ENCODE measurements around the gene DGCR8. TPM values are rescaled to one million over a fixed set of nuclear protein-coding genes. Genes with fewer than 3 reads are reported as not detected.
A peak's percentile ranks its signal among the peaks of the same experiment; 100 is the strongest.

The DGCR8 gene
- total RNA-seq, 1 experiment from 2014 or later: 41.7 TPM

DNA sequence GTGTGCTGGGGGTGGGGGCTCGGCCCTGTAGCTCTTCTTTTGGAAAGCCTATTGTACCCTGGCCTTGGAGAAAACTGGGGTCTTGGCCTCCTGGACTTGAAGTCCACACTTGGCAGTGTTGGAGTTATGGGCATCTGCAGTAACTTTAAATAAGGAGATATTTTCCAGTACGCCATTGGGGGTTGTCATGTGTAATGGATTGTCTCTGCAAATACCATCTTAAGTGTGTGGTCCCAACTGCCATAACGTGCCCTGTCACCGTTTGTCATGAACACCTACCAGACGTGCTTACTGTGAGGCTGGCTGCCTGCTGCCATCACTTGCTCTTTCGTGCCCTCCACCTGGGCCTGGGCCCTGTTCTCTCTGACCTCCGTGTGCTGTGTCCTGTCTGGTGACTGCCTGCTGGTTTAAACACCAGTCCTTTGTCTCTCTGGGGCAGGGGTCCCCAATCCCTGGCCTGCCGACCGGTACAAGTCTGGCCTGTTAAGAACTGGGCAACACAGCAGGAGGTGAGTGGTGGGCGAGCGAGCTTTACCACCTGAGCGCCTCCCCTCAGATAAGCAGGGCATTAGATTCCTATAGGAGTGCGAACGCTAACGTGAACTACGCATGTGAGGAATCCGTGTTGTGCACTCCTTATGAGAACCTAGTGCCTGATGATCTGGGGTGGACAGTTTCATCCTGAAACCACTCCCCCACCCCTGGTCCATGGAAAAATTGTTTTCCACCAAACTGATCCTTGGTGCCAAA, 48.0 kb downstream of the DGCR8 start:
- H3K79me2 ChIP-seq (ENCODE audit: low read length): peaks cover 18% of the 10 kb centered on the region
- BruUV-seq (replicated peaks): no TSS peak
- DNase-seq (no peak), ATAC-seq (no peak)
- CTCF ChIA-PET: no interaction called here
- TF ChIP-seq, protein P1, sequence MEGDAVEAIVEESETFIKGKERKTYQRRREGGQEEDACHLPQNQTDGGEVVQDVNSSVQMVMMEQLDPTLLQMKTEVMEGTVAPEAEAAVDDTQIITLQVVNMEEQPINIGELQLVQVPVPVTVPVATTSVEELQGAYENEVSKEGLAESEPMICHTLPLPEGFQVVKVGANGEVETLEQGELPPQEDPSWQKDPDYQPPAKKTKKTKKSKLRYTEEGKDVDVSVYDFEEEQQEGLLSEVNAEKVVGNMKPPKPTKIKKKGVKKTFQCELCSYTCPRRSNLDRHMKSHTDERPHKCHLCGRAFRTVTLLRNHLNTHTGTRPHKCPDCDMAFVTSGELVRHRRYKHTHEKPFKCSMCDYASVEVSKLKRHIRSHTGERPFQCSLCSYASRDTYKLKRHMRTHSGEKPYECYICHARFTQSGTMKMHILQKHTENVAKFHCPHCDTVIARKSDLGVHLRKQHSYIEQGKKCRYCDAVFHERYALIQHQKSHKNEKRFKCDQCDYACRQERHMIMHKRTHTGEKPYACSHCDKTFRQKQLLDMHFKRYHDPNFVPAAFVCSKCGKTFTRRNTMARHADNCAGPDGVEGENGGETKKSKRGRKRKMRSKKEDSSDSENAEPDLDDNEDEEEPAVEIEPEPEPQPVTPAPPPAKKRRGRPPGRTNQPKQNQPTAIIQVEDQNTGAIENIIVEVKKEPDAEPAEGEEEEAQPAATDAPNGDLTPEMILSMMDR (conservative IDR thresholded peaks at IDR 0.05; ENCODE audit: low read depth, low read length): no peak
- H2AFZ ChIP-seq (ENCODE audit: low read length): no peak overlapping the region
- no peak overlapping the region for H3K4me3 ChIP-seq (ENCODE audit: low read length)
- no peaks in the 10 kb centered on the region for H3K27me3 ChIP-seq (ENCODE audit: low read length)
- H4K20me1 ChIP-seq (ENCODE audit: low read length): no peaks in the 10 kb centered on the region
- H3K9ac ChIP-seq (ENCODE audit: low read length): no peak overlapping the region
- H3K4me2 ChIP-seq (ENCODE audit: low read length): no peak overlapping the region
- no peaks in the 10 kb centered on the region for H3K9me2 ChIP-seq (replicated peaks; ENCODE audit: low read length)
- intact Hi-C loops (cut with micrococcal nuclease): no loop called here
- H3K27ac ChIP-seq (ENCODE audit: low read length): no peak overlapping the region
- H3K9me3 ChIP-seq (ENCODE audit: low read length): no peaks in the 10 kb centered on the region
- POLR2A ChIA-PET (ENCODE audit: unreplicated experiment): no interaction called here
- peaks cover 7% of the 10 kb centered on the region; the same call in 1 of the 2 replicates for H3K4me1 ChIP-seq (ENCODE audit: insufficient read depth, low read length)
- no peaks in the 10 kb centered on the region for H3F3A ChIP-seq (ENCODE audit: low read length, unreplicated experiment)
- H3K36me3 ChIP-seq (ENCODE audit: low read depth, low read length): no peaks in the 10 kb centered on the region; the same call in 1 of the 2 replicates

DNA sequence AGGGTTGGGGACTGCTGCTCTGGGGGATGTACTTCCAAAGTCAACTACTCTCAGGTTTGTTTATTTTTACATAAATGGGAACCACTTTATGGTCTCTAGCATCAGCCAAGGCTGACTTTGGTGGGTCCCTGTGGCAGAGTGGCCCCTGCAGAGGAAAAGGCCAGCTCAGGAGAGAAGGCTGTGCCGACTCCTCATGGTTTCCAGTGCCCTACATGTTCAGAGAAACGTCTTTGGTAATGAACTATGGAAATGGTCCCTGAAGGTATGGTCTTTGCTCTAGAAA, 48.5 kb downstream of the DGCR8 start:
- Histone ChIP-seq H3K4me2 (ENCODE audit: low read length) (no peak overlapping the region), H3K9ac (ENCODE audit: low read length) (no peak overlapping the region), H3K4me1 (ENCODE audit: insufficient read depth, low read length) (peaks cover 7% of the 10 kb centered on the region; the same call in 1 of the 2 replicates), H3F3A (ENCODE audit: low read length, unreplicated experiment) (no peaks in the 10 kb centered on the region), H3K27ac (ENCODE audit: low read length) (no peak overlapping the region), H3K9me3 (ENCODE audit: low read length) (no peaks in the 10 kb centered on the region), H3K27me3 (ENCODE audit: low read length) (no peaks in the 10 kb centered on the region), H3K4me3 (ENCODE audit: low read length) (no peak overlapping the region), H2AFZ (ENCODE audit: low read length) (no peak overlapping the region), H3K79me2 (ENCODE audit: low read length) (peaks cover 21% of the 10 kb centered on the region), H4K20me1 (ENCODE audit: low read length) (no peaks in the 10 kb centered on the region), H3K9me2 (replicated peaks; ENCODE audit: low read length) (no peaks in the 10 kb centered on the region), H3K36me3 (ENCODE audit: low read depth, low read length) (no peaks in the 10 kb centered on the region; the same call in 1 of the 2 replicates)
- ChIA-PET POLR2A (ENCODE audit: unreplicated experiment) (no interaction called here), CTCF (no interaction called here)
- intact Hi-C loops (cut with micrococcal nuclease): no loop called here
- ATAC-seq (no peak), DNase-seq (no peak)
- TF ChIP-seq, protein P1 (conservative IDR thresholded peaks at IDR 0.05; ENCODE audit: low read depth, low read length): no peak
- TF ChIP-seq EZH2phosphoT487 (IDR thresholded peaks at IDR 0.05; ENCODE audit: borderline replicate concordance, low read length) (no peak), EZH2 (IDR thresholded peaks at IDR 0.05; ENCODE audit: low read length, unreplicated experiment) (no peak)
- no TSS peak for BruUV-seq (replicated peaks)

DNA sequence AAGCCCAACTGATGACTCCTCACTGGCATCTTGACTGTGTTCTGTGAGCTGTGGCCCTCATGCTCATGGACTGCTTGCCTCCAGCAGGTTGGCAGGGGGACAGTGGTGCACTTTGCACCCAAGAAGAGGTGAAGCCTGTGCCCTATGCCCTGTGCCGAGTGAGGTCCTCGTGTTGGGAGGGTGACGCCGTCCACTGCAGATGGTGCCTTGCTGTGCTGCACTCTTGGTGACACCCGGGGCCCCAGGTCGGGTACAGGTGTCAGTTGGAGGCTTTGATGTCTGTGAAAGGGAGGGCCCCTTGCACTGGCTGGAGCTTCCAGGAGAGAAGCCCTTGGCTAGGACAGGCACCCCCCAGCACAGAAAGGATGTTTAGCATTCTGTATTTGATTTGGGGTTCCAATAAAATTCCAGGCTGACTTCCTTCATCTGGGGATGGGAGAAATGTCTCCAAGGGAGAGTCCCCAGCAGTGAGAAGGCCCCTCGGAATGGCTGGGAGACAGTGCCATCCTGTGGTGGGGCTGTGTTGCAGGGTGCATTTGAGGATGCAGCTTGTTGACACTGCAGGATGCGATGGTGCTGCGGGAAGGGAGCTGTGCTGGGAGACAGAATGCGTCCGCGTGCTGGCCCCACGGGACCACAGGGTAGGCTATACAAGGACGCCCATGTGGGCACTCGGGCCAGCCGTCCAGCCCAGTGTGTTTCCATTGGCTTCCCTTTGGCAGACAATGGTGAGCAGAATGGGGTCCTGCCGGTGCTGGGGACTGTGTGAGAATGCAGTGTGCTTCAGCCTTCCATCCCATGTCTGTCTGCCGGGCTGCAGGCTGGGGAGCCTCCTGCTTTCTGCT, 49.1 kb downstream of the DGCR8 start:
- Histone ChIP-seq H3K4me1 (ENCODE audit: insufficient read depth, low read length) (peaks cover 7% of the 10 kb centered on the region; the same call in 1 of the 2 replicates), H3K9me2 (replicated peaks; ENCODE audit: low read length) (no peaks in the 10 kb centered on the region)

More for the DNA sequence above, 49.1 kb downstream of the DGCR8 start:
- CTCF ChIA-PET: interaction anchor here (0.6 to 0.7 kb wide), 2 partner anchors 12 to 47 kb away, joined by 3 read pairs; partner anchors contain the start of gene TRMT2A
- Histone ChIP-seq H3K4me3 (ENCODE audit: low read length) (no peak overlapping the region), H3K4me2 (ENCODE audit: low read length) (no peak overlapping the region), H3K27me3 (ENCODE audit: low read length) (no peaks in the 10 kb centered on the region), H3K36me3 (ENCODE audit: low read depth, low read length) (no peaks in the 10 kb centered on the region; the same call in 1 of the 2 replicates), H3K9ac (ENCODE audit: low read length) (no peak overlapping the region), H4K20me1 (ENCODE audit: low read length) (no peaks in the 10 kb centered on the region), H3K9me3 (ENCODE audit: low read length) (no peaks in the 10 kb centered on the region), H3K27ac (ENCODE audit: low read length) (no peak overlapping the region), H2AFZ (ENCODE audit: low read length) (no peak overlapping the region), H3F3A (ENCODE audit: low read length, unreplicated experiment) (no peaks in the 10 kb centered on the region), H3K79me2 (ENCODE audit: low read length) (peaks cover 22% of the 10 kb centered on the region)
- no peak for TF ChIP-seq EZH2 (IDR thresholded peaks at IDR 0.05; ENCODE audit: low read length, unreplicated experiment)
- TF ChIP-seq, protein P1 (conservative IDR thresholded peaks at IDR 0.05; ENCODE audit: low read depth, low read length): peak; percentile 55
- ATAC-seq: no peak
- intact Hi-C loops (cut with micrococcal nuclease): no loop called here
- peak; percentile 46 for DNase-seq
- no TSS peak for BruUV-seq (replicated peaks)
- POLR2A ChIA-PET (ENCODE audit: unreplicated experiment): no interaction called here
